GM18873 (cell line): ENCODE measurements around the gene KIFC1.

ENCODE experiments used
- ATAC-seq: cut with Tn5 transposase; IDR thresholded peaks from one replicate; pipeline ENCODE4 v1.9.1; 2021; ENCODE audit warnings: mild to moderate bottlenecking, moderate library complexity, moderate number of reproducible peaks; ENCODE audit not compliant: unreplicated experiment, low FRiP score

KIFC1 gene

GRCh38 chr6:33424855-33425667, 33.4 kb downstream of the KIFC1 start:
- no peak for ATAC-seq

GRCh38 chr6:33425668-33426577, 34.3 kb downstream of the KIFC1 start:
- no peak for ATAC-seq

GRCh38 chr6:33426590-33427511, 35.2 kb downstream of the KIFC1 start:
- ATAC-seq = no peak

- no peak for ATAC-seq
Observed at GRCh38 chr6:33427585-33428223, 36.1 kb downstream of the KIFC1 start.

- ATAC-seq = no peak
Observed at GRCh38 chr6:33428224-33428965, 36.8 kb downstream of the KIFC1 start.

- ATAC-seq = no peak
Observed at GRCh38 chr6:33428966-33429749, 37.5 kb downstream of the KIFC1 start.

- ATAC-seq = no peak
Observed at GRCh38 chr6:33429750-33430052, 38.1 kb downstream of the KIFC1 start.

GRCh38 chr6:33430334-33430733, 38.7 kb downstream of the KIFC1 start:
- ATAC-seq = no peak

GRCh38 chr6:33430991-33431879, 39.6 kb downstream of the KIFC1 start:
- ATAC-seq = no peak

GRCh38 chr6:33431880-33432541, 40.4 kb downstream of the KIFC1 start:
- ATAC-seq = no peak

GRCh38 chr6:33432546-33432945, 40.9 kb downstream of the KIFC1 start:
- ATAC-seq = no peak

GRCh38 chr6:33433001-33433543, 41.4 kb downstream of the KIFC1 start:
- ATAC-seq = no peak

GRCh38 chr6:33433544-33434191, 42.0 kb downstream of the KIFC1 start:
- no peak for ATAC-seq

GRCh38 chr6:33434961-33435360, 43.3 kb downstream of the KIFC1 start:
- ATAC-seq = no peak

- ATAC-seq = no peak
Observed at GRCh38 chr6:33437666-33438065, 46.0 kb downstream of the KIFC1 start.

GRCh38 chr6:33438978-33439594, 47.5 kb downstream of the KIFC1 start:
- no peak for ATAC-seq
